Measurements from ENCODE around the gene SCN4A. TPM values are rescaled to one million over a fixed set of nuclear protein-coding genes. Genes with fewer than 3 reads are reported as not detected.

Gene SCN4A
- total RNA-seq, 3 donors from 2014 or later (not counting 1 experiment from before 2014, with no cell fraction given): 0.10 to 0.14 (median 0.14) TPM

DNA sequence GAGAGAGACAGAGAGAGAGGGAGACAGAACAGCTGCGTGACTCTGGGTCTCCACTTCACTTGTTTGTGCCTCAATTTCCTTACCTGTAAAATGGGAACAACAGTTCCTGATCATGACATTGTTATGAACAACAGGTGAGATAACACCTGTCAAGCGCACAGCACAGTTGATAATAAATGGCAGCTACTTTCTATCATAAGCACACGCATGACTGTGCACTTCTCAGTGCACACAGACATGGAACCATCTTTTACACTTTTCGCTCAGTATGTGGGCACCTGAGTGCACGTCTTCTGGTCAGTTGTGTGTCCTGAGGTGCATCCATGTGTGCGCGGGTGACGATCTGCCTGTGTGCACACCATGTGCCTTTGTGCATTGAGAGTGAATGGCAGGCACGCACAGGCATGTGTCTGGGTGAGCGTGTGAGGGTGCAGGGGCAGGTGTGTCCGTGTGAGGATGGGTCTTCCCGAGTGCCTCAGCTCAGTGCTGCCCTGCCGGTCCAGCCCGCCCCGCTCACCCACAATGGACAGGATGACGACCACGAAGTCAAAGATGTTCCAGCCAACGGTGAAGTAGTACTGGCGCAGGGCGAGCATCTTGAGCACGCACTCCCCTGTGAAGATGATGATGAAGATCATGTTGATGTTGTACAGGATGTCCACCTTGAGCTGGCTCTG, 30.3 kb downstream of the SCN4A start:
- Histone ChIP-seq H3K9me3 (ENCODE audit: control insufficient read depth, insufficient read depth, low read length) (no peaks in the 10 kb centered on the region), H3K27ac (ENCODE audit: low read length) (no peak overlapping the region), H3K4me1 (ENCODE audit: control insufficient read depth, insufficient read depth, low read length) (peaks cover 27% of the 10 kb centered on the region), H3K36me3 (ENCODE audit: control insufficient read depth, insufficient read depth, low read length) (no peaks in the 10 kb centered on the region), H3K4me3 (ENCODE audit: low read length) (no peak overlapping the region), H3K27me3 (ENCODE audit: control insufficient read depth, insufficient read depth, low read length) (no peaks in the 10 kb centered on the region)
- no peak overlapping the region for H3K4me3 Mint-ChIP-seq
- H3K27me3 Mint-ChIP-seq (ENCODE audit: low read depth in 2 of 2): no peaks in the 10 kb centered on the region
- intact Hi-C loops (cut with micrococcal nuclease): no loop called here
- H3K4me1 Mint-ChIP-seq: peaks cover 13 to 37% of the 10 kb centered on the region in 2 donors
- H3K27ac Mint-ChIP-seq: no peak overlapping the region
- DNase-seq: no peak
- no peaks in the 10 kb centered on the region for H3K36me3 Mint-ChIP-seq
- no peaks in the 10 kb centered on the region for H3K9me3 Mint-ChIP-seq
- ATAC-seq: no peak
- 94% methylated on average over 21 of the region's 21 CpGs for WGBS (ENCODE audit: insufficient coverage)
- TF ChIP-seq, protein P1, sequence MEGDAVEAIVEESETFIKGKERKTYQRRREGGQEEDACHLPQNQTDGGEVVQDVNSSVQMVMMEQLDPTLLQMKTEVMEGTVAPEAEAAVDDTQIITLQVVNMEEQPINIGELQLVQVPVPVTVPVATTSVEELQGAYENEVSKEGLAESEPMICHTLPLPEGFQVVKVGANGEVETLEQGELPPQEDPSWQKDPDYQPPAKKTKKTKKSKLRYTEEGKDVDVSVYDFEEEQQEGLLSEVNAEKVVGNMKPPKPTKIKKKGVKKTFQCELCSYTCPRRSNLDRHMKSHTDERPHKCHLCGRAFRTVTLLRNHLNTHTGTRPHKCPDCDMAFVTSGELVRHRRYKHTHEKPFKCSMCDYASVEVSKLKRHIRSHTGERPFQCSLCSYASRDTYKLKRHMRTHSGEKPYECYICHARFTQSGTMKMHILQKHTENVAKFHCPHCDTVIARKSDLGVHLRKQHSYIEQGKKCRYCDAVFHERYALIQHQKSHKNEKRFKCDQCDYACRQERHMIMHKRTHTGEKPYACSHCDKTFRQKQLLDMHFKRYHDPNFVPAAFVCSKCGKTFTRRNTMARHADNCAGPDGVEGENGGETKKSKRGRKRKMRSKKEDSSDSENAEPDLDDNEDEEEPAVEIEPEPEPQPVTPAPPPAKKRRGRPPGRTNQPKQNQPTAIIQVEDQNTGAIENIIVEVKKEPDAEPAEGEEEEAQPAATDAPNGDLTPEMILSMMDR (IDR thresholded peaks at IDR 0.05): no peak

DNA sequence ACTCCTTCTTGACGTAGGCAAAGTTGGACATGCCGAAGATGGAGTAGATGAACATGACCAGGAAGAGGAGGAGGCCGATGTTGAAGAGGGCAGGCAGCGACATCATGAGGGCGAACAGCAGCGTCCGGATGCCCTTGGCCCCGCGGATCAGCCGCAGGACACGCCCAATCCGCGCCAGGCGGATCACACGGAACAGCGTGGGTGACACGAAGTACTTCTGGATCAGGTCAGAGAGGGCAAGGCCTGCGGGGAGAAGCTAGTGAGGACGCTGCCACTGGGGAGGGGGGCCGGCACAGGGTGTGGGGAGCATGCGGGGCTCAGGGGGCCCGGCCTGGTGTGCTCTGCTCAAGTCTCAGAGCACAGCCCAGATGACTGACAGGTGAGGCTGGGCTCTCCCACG, 31.0 kb downstream of the SCN4A start:
- WGBS (ENCODE audit: insufficient coverage): 94% methylated on average over 23 of the region's 23 CpGs

DNA sequence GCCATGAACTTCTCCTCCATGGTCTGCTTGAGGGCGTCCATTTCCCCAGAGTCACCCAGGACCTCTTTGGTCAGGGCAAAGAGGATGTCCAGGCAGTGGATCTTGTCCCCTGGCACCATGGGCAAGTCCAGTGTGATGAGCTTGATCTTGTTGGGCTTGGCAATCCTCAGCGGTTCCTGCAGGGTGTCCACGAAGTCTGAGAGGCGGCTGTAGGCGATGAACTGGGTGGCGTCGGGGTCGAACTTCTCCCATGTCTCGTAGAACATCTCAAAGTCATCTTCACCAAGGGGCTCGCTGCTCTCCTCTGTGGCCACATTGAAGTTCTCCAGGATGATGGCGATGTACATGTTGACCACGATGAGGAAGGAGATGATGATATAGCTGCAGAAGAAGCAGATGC, 31.6 kb downstream of the SCN4A start:
- Mint-ChIP-seq H3K4me3 (no peak overlapping the region), H3K9me3 (no peaks in the 10 kb centered on the region), H3K36me3 (no peaks in the 10 kb centered on the region), H3K27ac (no peak overlapping the region), H3K27me3 (ENCODE audit: low read depth in 2 of 2) (no peaks in the 10 kb centered on the region), H3K4me1 (peaks cover 6 to 29% of the 10 kb centered on the region in 2 donors)
- WGBS (ENCODE audit: insufficient coverage): 93% methylated on average over 12 of the region's 12 CpGs
- H3K27ac ChIP-seq (ENCODE audit: low read length): no peak overlapping the region
- no peak for ATAC-seq
- no peak for DNase-seq
- intact Hi-C loops (cut with micrococcal nuclease): no loop called here
- no peaks in the 10 kb centered on the region for H3K36me3 ChIP-seq (ENCODE audit: control insufficient read depth, insufficient read depth, low read length)
- no peak overlapping the region for H3K4me3 ChIP-seq (ENCODE audit: low read length)
- no peaks in the 10 kb centered on the region for H3K27me3 ChIP-seq (ENCODE audit: control insufficient read depth, insufficient read depth, low read length)
- peaks cover 14% of the 10 kb centered on the region for H3K4me1 ChIP-seq (ENCODE audit: control insufficient read depth, insufficient read depth, low read length)
- no peaks in the 10 kb centered on the region for H3K9me3 ChIP-seq (ENCODE audit: control insufficient read depth, insufficient read depth, low read length)
- TF ChIP-seq, protein P1 (IDR thresholded peaks at IDR 0.05): no peak

More for the DNA sequence above, 31.0 kb downstream of the SCN4A start:
- Mint-ChIP-seq H3K36me3 (no peaks in the 10 kb centered on the region), H3K4me3 (no peak overlapping the region), H3K27ac (no peak overlapping the region), H3K27me3 (ENCODE audit: low read depth in 2 of 2) (no peaks in the 10 kb centered on the region), H3K9me3 (no peaks in the 10 kb centered on the region), H3K4me1 (peaks cover 12 to 34% of the 10 kb centered on the region in 2 donors)
- Histone ChIP-seq H3K4me3 (ENCODE audit: low read length) (no peak overlapping the region), H3K27me3 (ENCODE audit: control insufficient read depth, insufficient read depth, low read length) (no peaks in the 10 kb centered on the region), H3K36me3 (ENCODE audit: control insufficient read depth, insufficient read depth, low read length) (no peaks in the 10 kb centered on the region), H3K4me1 (ENCODE audit: control insufficient read depth, insufficient read depth, low read length) (peaks cover 20% of the 10 kb centered on the region), H3K27ac (ENCODE audit: low read length) (no peak overlapping the region), H3K9me3 (ENCODE audit: control insufficient read depth, insufficient read depth, low read length) (no peaks in the 10 kb centered on the region)
- ATAC-seq (no peak), DNase-seq (no peak)
- intact Hi-C loops (cut with micrococcal nuclease): no loop called here
- TF ChIP-seq, protein P1 (IDR thresholded peaks at IDR 0.05): no peak

DNA sequence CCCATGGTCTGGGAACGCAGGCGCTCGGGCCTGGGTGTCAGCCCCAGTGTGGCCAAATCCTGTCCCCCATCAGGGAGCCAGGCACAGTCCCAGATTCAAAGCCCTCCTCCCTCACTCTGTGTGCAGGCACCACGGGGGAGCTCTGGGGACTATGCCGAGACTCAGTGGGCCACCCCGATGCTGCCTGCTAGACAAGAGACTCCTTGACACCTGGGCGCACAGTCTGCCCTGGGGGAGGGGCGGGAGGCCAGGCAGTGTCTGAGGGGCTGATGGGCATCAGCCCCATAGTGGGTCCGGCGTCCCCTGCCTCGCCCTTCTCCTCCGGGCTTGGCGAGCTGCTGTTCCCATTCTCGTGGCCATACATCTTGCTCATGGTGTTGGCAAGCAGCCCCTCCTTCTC, 32.1 kb downstream of the SCN4A start:
- ATAC-seq: no peak
- Mint-ChIP-seq H3K27ac (no peak overlapping the region), H3K4me3 (no peak overlapping the region), H3K4me1 (peaks cover 4 to 23% of the 10 kb centered on the region in 2 donors), H3K9me3 (no peaks in the 10 kb centered on the region), H3K36me3 (no peaks in the 10 kb centered on the region), H3K27me3 (ENCODE audit: low read depth in 2 of 2) (no peaks in the 10 kb centered on the region)
- DNase-seq: no peak
- H3K9me3 ChIP-seq (ENCODE audit: control insufficient read depth, insufficient read depth, low read length): no peaks in the 10 kb centered on the region
- no peak overlapping the region for H3K27ac ChIP-seq (ENCODE audit: low read length)
- WGBS (ENCODE audit: insufficient coverage): 96% methylated on average over 14 of the region's 14 CpGs
- no peaks in the 10 kb centered on the region for H3K27me3 ChIP-seq (ENCODE audit: control insufficient read depth, insufficient read depth, low read length)
- H3K36me3 ChIP-seq (ENCODE audit: control insufficient read depth, insufficient read depth, low read length): no peaks in the 10 kb centered on the region
- intact Hi-C loops (cut with micrococcal nuclease): no loop called here
- H3K4me1 ChIP-seq (ENCODE audit: control insufficient read depth, insufficient read depth, low read length): peaks cover 9% of the 10 kb centered on the region
- no peak overlapping the region for H3K4me3 ChIP-seq (ENCODE audit: low read length)
- TF ChIP-seq, protein P1 (IDR thresholded peaks at IDR 0.05): no peak
